ENCODE results near the gene S100PBP. TPM values are rescaled to one million over a fixed set of nuclear protein-coding genes. Genes with fewer than 3 reads are reported as not detected.

Gene S100PBP
- total and polyA plus RNA-seq, 2 of the 13 experiments (the other 11 are each of a cell fraction or from before 2014, with no cell fraction given) = 20.4 to 26.1 TPM

DNA sequence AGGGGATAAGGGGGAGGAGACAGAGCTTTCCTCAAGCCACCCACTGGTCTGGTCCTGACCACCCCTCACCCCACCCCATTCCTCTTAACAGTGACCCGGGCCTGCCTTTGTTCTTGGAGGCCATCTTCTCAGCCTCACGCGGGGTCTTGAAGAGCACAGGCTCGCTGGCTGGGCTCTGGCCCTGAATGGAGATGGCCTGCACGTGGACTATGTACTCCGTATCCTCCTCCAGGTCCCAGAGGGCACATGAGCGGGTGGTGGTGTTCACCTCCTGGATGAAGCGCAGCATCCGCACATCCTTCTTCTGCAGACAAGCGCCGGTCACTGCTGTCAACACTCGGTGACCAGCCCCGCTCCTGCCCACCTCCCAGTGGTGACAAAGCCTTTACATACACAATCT is 50.6 kb downstream of the S100PBP start:
- no peak for ATAC-seq
- H4K20me1 ChIP-seq (ENCODE audit: insufficient read depth, low read length) = peaks cover 5% of the 10 kb centered on the region
- no TSS peak for BruUV-seq (replicated peaks)
- no peak for FAIRE-seq
- no peak overlapping the region for H3K27ac ChIP-seq (ENCODE audit: extremely low read length, insufficient read depth, low read length)
- ChIA-PET POLR2A (no interaction called here), CTCF (ENCODE audit: low intra/inter-chr PET ratio, low total read pairs) (no interaction called here)
- H3K4me2 ChIP-seq (ENCODE audit: low read depth, low read length) = no peak overlapping the region
- H3K27me3 ChIP-seq (ENCODE audit: control insufficient read depth in 1 of 2, insufficient read depth in 2 of 2, low read length in 2 of 2) = peaks cover 0 to 19% of the 10 kb centered on the region in 2 experiments; a peak in 3 of 5 replicates
- in situ Hi-C loops (cut with HindIII; ENCODE audit: extremely low pct_ligation_motif_present, low pct_unique_long_range_greater_than_20kb) = no loop called here
- intact Hi-C loops (cut with micrococcal nuclease; ENCODE audit: unreplicated experiment) = no loop called here
- H3K4me1 ChIP-seq (ENCODE audit: insufficient read depth, low read length) = peaks cover 21% of the 10 kb centered on the region
- H3K79me2 ChIP-seq (ENCODE audit: insufficient read depth, low read length) = no peaks in the 10 kb centered on the region
- H2AFZ ChIP-seq (ENCODE audit: low read length) = no peak overlapping the region
- H3K9ac ChIP-seq (ENCODE audit: insufficient read depth, low read depth, low read length) = no peak overlapping the region
- no peak for DNase-seq (ENCODE audit: low spot score)
- no peaks in the 10 kb centered on the region for H3K9me3 ChIP-seq (ENCODE audit: low read length)
- no peaks in the 10 kb centered on the region for H3K36me3 ChIP-seq (replicated peaks in 1 of 2; ENCODE audit: control insufficient read depth in 1 of 2, insufficient read depth in 2 of 2, low read length in 2 of 2)
- WGBS (ENCODE audit: low lambda C conversion rate) = 86% methylated on average over 13 of the region's 13 CpGs
- TF ChIP-seq ZNF547 (CRISPR knock-in tag; IDR thresholded peaks at IDR 0.05) (no peak), ZFP1 (CRISPR knock-in tag; IDR thresholded peaks at IDR 0.05) (no peak), ZNF713 (CRISPR knock-in tag; IDR thresholded peaks at IDR 0.05) (no peak), SRF (IDR thresholded peaks at IDR 0.05; ENCODE audit: low read depth, low read length) (no peak), SNRNP70 (IDR thresholded peaks at IDR 0.05; ENCODE audit: low read depth, low read length) (no peak), ZNF17 (CRISPR knock-in tag; IDR thresholded peaks at IDR 0.05) (no peak), JUN (CRISPR knock-in tag; IDR thresholded peaks at IDR 0.05) (no peak), ZNF232 (CRISPR knock-in tag; IDR thresholded peaks at IDR 0.05; ENCODE audit: borderline replicate concordance) (no peak), NFIC (IDR thresholded peaks at IDR 0.05; ENCODE audit: low read length) (no peak), ZBTB7A (CRISPR knock-in tag; IDR thresholded peaks at IDR 0.05) (no peak), NFYC (CRISPR knock-in tag; IDR thresholded peaks at IDR 0.05) (no peak), ZFX (CRISPR knock-in tag; IDR thresholded peaks at IDR 0.05; ENCODE audit: low read depth) (no peak)
- TF ChIP-seq, protein P1, sequence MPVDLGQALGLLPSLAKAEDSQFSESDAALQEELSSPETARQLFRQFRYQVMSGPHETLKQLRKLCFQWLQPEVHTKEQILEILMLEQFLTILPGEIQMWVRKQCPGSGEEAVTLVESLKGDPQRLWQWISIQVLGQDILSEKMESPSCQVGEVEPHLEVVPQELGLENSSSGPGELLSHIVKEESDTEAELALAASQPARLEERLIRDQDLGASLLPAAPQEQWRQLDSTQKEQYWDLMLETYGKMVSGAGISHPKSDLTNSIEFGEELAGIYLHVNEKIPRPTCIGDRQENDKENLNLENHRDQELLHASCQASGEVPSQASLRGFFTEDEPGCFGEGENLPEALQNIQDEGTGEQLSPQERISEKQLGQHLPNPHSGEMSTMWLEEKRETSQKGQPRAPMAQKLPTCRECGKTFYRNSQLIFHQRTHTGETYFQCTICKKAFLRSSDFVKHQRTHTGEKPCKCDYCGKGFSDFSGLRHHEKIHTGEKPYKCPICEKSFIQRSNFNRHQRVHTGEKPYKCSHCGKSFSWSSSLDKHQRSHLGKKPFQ (CRISPR knock-in tag; IDR thresholded peaks at IDR 0.05; ENCODE audit: insufficient replicate concordance) = no peak
- TF ChIP-seq, protein P2, sequence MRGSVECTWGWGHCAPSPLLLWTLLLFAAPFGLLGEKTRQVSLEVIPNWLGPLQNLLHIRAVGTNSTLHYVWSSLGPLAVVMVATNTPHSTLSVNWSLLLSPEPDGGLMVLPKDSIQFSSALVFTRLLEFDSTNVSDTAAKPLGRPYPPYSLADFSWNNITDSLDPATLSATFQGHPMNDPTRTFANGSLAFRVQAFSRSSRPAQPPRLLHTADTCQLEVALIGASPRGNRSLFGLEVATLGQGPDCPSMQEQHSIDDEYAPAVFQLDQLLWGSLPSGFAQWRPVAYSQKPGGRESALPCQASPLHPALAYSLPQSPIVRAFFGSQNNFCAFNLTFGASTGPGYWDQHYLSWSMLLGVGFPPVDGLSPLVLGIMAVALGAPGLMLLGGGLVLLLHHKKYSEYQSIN (CRISPR knock-in tag; IDR thresholded peaks at IDR 0.05; ENCODE audit: borderline replicate concordance) = no peak
- H3K4me3 ChIP-seq (replicated peaks in 1 of 3; ENCODE audit: insufficient read depth in 1 of 3, low read depth in 2 of 3, low read length in 3 of 3) = no peak overlapping the region
